Stimulated activated CD8-positive, alpha-beta memory T cell treated with anti-CD3 and anti-CD28 coated beads, Interleukin-4, amount 100 ng/mL, for 4 hours (primary cell): Measurements from ENCODE around the gene RNF208.
"Not testable (repeated sequence)": the region's sequence is repeated elsewhere in the genome, so short reads cannot be mapped to it uniquely, and the experiment has no call there.

Experiments used
- DNase-seq, 2 donors: peaks; one replicate each; pipeline ENCODE4 v3.0.0-alpha.2; 2020; ENCODE audit warnings: low read depth in 2 of 2, low spot score in 1 of 2

RNF208 gene

DNA sequence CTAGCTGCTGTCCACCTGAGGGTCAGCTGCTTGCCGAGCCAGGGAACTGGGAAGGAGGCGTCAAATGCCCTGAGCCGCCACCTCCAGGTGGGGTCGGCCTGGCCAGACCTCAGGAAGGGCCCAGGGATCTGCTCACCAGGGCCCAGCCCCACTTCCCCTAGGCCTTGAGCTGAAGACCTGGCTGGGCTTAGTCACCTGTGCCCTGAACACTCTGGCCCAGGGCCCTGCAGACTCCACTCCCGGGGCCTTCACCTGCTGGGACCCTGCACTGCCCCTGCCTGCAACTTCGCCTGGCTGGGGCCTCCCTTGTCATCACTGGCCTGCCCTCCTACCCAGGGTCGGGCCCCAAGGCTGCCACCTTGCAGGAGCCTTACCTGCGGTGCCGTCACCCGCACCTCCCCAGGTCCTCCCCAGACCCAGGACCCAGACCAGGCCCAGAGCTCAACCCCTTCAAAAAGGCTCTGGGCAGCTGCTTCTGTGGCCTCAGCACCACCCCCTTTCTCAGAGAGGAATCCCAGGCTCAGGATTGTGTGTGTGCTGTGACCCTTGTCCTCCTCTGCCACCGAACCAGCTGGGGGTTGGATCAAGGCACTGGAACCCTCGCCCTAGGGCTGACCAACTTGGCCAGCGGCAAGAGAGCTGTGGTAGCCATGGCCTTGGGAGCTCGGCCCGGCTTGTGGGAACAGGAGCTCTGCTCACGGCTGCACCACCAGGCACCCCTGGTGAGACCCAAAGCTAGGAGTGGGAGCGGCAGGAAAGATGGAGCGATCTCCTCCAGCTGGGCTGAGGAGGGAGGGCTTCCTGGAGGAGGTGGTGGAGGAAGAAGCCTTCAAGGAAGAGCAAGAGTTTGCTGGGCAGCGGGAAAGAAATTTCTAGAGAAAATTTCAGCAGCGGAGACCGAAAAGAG lies 31.9 kb upstream of the RNF208 start:
- no peak for DNase-seq

DNA sequence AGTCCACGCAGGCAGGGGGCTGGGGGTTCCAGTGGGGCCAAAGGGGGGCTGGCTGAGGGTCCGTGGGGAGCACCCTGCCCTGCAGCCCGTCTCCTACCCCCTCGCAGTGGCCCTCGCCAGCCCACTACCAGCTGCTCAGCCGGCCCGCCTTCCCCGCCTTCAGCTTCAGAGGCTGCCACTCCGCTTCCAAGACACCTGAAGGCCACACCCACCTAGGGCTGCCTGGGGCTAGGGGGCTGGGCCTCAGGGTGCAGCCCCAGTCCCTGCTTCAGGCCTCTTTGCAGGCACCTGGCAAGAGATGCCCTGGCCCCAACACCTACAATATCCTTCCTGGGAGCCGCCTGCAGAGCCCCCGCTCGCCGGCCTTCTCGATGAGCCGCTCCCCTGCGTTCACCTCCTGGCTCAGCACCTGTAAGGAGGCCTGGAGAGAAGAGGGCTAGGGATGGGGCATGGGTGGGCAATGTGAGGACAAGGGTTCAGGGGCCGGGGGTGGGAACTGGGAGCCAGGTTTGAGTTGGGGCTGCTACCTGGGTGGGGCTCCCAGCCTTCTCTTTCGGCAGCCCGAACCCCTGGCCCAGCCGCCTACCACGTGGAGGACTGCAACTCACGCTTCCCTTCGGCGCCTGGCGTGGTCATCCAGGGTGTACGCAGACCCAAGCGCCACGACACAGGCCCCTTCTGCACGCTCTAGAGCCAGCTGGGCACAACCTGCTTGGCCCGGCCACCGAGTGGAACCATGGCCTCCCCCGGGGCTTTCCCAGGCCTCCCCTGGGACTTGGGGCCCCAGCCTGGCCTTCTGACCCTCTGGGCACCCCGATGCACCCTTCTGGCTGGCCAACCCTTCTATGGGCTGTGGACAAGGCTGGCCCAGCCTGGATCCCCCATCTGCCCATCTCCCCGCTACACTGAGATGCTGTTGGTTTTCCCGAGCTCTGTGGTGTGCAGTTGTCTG lies 30.8 kb upstream of the RNF208 start:
- DNase-seq: no peak

DNA sequence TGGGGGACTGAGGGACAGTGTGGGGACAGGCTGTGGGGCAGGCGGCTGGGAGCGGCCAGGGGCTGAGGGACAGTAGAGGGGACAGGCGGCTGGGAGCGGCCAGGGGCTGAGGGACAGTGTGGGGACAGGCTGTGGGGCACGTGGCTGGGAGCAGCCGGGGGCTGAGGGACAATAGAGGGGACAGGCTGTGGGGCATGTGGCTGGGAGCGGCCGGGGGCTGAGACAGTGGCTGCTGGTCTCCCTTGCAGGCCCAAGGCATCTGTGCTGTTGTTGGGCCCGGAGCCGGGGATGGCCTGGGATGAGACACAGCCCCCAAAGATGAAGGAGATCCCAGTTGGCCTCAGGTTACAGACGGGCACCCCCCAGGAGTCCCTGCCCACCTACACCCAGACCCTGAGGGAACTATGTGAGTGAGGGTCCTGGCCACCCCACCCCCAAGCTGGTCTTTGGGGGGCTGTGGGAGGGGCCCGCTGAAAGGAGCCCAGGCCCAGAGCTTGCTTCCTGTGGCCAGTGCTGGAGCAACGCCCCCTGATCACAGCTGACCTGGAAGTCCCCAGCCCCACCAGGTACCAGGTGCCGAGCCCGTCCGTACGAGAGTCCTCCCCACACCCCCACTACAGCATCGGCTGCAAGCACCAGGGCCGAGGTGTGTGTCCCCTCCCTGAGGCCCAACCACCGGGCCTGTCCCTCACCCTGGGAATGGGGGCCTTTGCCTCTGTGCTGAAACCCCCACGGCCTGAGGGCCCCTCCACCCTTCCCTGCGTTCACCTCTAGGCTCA lies 29.6 kb upstream of the RNF208 start:
- no peak for DNase-seq

DNA sequence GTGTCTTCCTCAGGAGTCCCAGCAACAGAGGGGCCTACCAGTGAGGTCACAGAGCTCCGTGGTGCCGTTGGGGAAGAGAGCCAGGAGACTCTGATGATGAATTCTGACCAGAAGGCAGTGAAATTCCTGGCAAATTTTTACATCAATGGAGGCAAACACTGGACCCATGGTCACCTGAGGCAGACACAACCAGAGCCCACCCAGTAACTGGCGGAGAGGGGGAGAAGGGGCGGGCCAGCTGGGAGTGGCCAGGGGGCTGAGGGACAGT lies 29.1 kb upstream of the RNF208 start, which contains the start of gene STPG3:
Gene STPG3, plus strand, starts transcription at position 93 of the 268 bp plus-strand sequence. Its CDS starts 1 bp downstream, at position 94.
- no peak for DNase-seq

DNA sequence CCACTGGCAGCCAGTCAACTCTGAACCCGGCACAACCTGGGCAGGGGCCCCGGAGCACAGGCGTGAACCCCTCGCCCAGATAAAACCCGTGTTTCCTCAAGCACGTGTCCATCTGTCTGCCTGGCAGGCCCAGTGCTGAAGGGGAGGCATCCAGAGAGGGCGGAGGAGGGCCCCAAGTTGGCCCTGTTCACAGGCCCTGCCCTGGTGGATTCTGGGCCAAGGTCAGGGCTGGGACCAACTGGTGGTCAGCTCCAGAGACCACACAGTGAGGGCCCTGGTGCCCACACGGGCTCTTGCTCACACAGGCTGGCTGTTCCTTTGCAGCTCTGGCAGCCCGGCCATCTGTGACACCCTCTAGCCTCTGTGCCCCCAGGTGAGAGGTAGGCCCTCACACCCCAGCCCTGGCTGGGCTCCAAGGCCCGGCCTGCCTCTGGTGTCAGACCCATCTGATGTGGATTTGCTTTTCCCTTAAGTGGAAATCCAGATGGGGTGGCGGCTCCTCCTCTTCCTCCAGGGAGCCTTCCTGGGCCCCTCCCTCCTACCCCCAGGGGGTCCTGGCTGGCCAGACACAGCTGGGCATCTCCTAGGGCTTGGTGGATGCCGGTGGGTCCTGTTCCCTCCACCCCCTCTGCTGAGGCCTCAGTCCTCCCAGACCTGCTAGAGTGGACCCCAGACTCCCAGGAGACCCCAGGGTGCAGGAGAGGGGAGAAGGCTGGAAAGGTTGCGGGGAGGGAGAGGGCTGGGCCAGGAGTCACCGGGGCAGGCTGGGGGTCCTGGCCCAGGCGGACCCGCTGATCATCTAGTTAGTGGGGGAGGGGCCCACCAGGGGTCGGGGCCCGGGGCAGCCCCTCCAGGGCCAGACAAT lies 28.5 kb upstream of the RNF208 start:
- DNase-seq: no peak

DNA sequence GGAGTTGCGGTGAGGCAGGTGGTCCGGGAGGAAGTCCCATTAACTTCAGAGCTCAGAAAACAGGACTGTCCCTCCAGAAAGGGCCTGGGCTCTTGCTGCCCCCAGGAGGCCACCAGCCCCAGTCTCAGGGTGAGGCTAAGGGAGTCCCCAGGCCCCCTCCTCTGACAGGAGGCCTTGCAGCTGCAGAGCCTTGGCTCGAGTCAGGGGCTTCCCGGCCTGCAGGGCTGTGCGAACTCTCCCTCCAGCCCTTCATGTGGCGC lies 25.8 kb upstream of the RNF208 start:
- no peak for DNase-seq

DNA sequence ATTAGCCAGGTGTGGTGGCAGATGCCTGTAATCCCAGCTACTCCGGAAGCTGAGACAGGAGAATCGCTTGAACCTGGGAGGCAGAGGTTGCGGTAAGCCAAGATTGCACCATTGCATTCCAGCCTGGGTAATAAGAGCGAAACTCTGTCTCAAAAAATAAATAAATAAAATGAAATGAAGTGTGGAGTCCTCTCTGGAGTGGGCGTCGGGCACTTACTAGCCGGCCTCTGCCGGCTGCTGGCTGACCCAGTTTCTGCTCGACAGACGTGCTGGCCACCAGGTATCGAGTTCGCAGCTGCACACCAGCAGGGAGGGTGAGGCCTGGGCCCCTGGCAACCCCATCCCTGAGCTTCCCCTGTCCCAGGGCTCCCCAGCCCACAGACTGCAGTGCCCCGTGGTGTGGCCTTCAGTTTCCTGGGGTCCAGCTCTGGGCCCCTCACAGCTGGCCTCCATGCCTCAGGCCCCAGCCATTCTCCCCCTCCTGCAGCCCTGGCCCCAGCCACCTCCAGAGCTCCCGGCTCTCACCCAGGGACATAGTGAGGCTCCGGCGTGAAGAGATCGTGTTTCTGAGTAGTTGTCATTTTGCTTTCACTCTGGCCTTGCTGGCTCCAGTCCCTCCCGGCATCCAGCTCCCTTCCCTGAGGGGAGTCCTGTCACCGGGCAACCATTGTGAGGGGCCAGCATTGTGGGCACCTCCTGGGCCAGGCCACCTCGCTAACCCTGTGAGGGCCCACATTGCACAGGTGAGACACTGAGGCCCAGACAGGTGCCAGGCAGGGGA lies 25.3 kb upstream of the RNF208 start:
- no peak for DNase-seq

DNA sequence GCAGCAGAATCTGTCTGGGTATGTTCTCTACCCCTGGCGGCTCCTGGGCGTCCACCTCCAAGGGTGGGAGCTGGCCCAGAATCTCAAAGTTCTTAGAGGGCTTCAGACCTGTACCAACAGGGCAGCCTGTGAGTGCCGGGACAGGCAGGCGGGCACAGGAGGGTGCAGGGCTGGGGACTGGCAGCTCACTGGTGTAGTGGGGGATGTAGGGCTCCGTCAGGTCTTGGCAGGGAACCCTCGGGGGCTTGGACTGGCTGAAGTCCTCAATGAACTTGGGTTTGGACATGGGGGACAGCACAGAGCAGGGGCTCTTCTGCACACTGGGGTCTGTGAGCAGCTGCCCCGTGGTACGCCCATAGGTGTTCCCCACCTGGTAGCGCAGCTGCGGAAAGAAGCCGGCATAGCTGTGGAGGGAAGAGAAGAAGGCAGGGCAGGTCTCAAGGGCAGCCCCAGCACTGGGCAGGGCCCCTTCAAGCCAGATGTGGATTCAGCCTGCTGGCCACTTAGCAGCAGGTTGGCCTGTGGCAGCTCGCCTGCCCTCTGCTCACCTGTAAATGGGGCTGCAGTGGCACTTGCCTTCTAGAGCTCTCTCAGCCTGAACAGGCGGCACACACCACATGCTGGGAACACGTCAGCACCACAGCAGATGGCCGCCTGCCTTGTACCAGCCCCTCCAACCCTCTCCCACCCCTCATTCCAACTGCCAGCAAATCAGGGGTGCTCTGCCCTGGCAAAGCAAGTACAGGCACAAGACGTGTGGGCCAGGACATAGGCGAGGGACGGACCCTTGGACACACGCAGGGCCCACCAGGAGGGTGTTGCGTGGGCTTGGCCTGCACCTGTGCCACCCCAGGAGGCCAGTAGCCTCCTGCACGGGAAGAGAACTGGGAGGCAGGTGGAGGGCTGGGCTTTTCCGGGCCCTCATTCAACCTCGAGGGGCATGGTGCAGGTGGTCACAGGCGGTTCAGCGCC lies 23.7 kb upstream of the RNF208 start:
- DNase-seq: no peak

DNA sequence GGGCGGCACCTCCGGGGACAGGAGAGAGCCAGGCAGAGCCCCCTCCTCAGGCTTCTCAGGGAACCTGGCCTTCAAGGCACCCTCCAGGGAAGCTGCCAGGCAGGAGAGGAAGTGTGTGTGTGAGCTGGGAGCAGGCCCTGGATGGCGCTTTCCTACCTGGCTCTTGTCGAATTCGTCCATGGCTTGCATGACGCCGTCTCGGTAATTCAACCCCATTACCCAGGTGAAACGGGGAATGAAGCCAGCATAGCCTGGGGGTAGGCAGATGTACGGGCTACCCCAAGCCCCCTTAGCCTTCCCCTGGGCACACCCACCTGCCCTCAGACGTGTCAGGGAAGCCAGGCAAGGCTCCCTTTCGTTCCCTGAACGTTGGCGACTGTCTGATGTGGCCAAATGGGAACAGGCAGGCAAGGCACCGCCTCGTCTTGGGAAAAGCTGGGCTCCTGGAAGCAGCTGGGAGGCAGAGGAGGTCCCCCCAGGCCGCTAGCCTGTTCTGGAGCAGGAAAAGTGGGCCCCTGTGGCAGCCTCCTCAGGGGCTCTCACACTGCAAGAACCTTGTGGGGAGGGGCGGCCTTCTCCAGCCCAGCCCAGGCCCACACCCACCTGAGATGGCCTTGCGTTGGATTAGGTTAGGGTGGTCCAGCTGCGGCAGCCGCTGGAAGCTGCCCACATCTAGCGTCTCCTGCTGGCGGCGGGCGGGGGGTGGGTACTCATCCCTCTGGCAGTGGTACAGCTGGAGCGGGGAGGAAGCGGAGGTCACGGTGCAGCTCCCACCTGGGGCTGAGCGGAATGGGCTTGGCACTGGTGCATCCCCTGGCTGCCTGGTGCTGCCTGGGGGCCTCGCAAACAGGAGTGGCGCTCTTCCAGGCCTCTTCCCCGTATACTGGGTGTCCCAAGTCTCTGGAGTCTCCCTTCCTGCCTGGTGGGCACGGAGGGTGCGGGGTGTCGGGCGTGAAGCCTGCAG lies 22.7 kb upstream of the RNF208 start:
- DNase-seq: no peak

DNA sequence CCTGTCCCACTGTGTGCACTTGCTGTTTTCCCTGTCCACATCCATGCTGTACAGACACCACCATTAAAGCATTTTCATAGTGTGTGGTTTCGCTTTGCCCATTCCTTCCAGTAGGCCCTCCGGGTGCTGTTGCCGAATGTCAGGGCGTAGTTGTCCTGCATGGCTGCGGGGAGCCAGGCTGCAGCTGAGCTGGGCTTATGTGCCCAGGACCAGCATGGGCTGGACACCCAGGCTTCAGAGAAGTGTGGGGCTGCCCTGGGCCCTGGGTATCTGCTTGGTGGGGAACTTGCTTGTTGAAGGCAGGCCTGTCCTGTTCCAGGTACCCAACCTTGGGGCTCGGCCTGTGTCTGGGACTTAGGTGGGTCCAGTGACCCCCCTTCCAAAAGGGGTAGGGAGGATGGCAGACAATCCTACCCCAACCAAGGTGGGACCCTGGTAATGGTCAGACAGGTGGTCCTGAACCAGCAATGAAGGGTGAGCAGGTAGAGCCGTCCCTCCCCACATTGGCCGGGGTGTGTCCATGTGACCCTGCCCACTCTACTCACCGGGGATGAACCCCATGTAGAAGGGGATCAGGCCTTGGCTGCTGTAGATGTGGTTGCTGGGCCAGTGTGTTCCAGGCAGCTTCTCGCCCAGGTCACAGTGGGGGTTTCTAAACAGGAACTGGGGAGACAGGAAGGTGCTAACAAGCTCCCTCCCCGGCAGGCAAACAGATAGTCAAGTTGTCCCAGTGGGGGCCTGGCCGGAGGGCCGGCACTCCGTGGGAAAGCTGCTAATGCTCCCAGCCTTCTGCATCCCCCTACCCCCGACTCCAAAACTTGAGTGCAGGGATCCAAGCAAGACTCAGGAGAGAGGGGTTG lies 21.8 kb upstream of the RNF208 start:
- no peak for DNase-seq

DNA sequence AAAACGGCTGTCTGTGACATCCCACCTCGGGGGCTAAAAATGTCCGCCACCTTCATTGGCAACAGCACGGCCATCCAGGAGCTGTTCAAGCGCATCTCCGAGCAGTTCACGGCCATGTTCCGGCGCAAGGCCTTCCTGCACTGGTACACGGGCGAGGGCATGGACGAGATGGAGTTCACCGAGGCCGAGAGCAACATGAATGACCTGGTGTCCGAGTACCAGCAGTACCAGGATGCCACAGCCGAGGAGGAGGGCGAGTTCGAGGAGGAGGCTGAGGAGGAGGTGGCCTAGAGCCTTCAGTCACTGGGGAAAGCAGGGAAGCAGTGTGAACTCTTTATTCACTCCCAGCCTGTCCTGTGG lies 21.2 kb upstream of the RNF208 start:
- not testable (repeated sequence) for DNase-seq

DNA sequence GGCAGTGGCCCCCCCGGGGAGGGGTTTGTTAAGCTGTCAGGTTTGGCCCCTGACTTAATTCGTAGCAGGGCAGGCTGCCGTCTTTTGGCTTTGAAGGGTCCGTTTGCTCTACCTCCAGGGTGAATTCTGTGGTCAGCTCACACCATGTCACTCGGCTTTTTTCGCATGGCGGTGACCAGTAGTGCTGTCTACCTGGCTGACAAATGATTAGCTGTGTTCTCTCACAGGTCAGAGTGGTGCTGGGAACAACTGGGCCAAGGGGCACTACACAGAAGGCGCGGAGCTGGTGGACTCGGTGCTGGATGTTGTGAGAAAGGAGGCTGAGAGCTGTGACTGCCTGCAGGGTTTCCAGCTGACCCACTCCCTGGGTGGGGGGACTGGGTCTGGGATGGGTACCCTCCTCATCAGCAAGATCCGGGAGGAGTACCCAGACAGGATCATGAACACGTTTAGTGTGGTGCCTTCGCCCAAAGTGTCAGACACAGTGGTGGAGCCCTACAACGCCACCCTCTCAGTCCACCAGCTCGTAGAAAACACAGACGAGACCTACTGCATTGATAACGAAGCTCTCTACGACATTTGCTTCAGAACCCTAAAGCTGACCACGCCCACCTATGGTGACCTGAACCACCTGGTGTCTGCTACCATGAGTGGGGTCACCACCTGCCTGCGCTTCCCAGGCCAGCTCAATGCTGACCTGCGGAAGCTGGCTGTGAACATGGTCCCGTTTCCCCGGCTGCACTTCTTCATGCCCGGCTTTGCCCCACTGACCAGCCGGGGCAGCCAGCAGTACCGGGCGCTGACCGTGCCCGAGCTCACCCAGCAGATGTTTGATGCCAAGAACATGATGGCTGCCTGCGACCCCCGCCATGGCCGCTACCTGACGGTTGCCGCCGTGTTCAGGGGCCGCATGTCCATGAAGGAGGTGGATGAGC lies 20.5 kb upstream of the RNF208 start:
- DNase-seq: no peak

DNA sequence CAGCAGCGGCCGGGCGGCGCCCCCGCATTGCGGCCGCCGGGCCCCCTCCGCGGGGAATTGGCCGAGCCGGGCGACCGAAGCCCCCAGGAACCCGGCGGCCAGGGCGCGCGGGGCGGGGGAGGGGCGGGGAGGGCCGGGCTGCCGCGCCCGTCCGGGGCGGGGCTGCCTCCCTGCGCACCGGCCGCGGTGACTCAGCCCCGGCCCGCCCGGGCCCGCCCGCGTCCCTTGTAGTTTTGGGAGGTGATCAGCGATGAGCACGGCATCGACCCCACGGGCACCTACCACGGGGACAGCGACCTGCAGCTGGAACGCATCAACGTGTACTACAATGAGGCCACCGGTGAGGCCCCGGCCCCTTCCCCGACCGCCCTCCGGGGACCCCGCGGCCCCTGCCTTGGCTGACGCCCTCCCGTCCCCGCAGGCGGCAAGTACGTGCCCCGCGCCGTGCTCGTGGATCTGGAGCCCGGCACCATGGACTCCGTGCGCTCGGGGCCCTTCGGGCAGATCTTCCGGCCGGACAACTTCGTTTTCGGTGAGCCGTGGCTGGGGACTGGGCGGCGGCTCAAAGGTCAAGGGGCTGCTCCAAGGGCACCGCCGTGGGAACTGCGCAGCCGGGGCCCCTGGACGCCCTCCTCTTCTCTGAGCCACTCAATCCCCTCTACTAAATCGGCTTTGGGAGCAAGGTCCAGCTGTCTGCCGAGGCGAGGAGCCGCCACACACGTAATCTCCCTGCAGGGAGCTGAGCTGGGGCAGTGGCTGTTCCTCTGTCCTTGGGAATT lies 19.6 kb upstream of the RNF208 start:
- peak; percentile 41 to 66 for DNase-seq

DNA sequence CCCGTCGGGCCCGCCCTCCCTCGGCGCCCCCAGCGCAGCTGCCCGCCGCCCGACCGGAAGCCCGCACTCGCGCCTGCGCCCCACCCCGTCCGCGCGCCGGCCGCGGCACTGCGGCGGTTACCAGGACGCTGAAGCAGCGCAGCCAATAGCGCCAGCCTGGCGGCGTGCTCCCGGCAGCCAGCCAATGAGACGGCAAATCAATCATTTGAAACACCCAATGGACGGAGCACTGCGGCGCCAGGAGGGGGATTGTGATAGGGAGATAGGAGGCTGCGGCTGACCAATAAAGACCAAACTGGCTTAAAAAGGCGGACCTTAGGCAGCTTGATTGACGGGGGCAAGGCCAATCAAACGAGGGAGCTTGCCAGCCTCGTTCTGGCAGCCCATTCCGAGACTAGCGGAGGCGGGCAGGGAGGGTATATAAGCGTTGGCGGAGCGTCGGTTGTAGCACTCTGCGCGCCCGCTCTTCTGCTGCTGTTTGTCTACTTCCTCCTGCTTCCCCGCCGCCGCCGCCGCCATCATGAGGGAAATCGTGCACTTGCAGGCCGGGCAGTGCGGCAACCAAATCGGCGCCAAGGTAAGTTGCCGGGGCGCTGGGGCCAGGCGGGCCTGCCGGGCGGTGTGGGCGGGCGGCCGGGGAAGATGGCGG lies 18.9 kb upstream of the RNF208 start, which contains the start of gene TUBB4B:
Gene TUBB4B, plus strand, starts transcription at position 447 of the 649 bp plus-strand sequence. Its CDS starts 74 bp downstream, at position 521.
- peak; percentile 94 to 96 for DNase-seq
